ENCODE measurements around the gene RALA.
A peak's percentile ranks its signal among the peaks of the same experiment; 100 is the strongest.

RALA gene

GRCh38 chr7:39615350-39615975, 7.9 kb upstream of the RALA start:
- no peak for DNase-seq

GRCh38 chr7:39616138-39616537, 7.2 kb upstream of the RALA start:
- no peak for DNase-seq

GRCh38 chr7:39617005-39617404, 6.4 kb upstream of the RALA start:
- no peak for DNase-seq

- no peak for DNase-seq
These were observed 4.5 kb upstream of the RALA start for GRCh38 chr7:39618868-39619267.

GRCh38 chr7:39620486-39620885, 2.9 kb upstream of the RALA start:
- no peak for DNase-seq

GRCh38 chr7:39621261-39621660, 2.1 kb upstream of the RALA start:
- no peak for DNase-seq

- no peak for DNase-seq
These were observed 1.5 kb upstream of the RALA start for GRCh38 chr7:39621784-39622411.

GRCh38 chr7:39622609-39623008, 763 bp upstream of the RALA start:
- DNase-seq: peak; percentile 40

GRCh38 chr7:39623732-39624441, 515 bp downstream of the RALA start:
- DNase-seq: no peak

GRCh38 chr7:39624442-39624807, 1.1 kb downstream of the RALA start:
- DNase-seq: no peak

GRCh38 chr7:39624935-39625694, 1.7 kb downstream of the RALA start:
- peak; percentile 8 for DNase-seq

GRCh38 chr7:39631736-39632308, 8.4 kb downstream of the RALA start:
- no peak for DNase-seq

- DNase-seq: no peak
These were observed 10.4 kb downstream of the RALA start for GRCh38 chr7:39633563-39634477.

GRCh38 chr7:39634478-39634805, 11.1 kb downstream of the RALA start:
- DNase-seq: no peak

GRCh38 chr7:39637400-39637799, 14.0 kb downstream of the RALA start:
- DNase-seq: no peak

GRCh38 chr7:39637963-39638485, 14.7 kb downstream of the RALA start:
- DNase-seq: no peak

GRCh38 chr7:39642896-39643295, 19.5 kb downstream of the RALA start:
- no peak for DNase-seq

GRCh38 chr7:39644170-39644569, 20.8 kb downstream of the RALA start:
- no peak for DNase-seq

GRCh38 chr7:39645482-39646407, 22.4 kb downstream of the RALA start:
- DNase-seq: no peak

- DNase-seq: no peak
These were observed 24.4 kb downstream of the RALA start for GRCh38 chr7:39647816-39648215.

GRCh38 chr7:39650676-39651075, 27.3 kb downstream of the RALA start:
- DNase-seq: no peak
